B cell (primary cell): ENCODE data around the gene RDH8. TPM values are rescaled to one million over a fixed set of nuclear protein-coding genes. Genes with fewer than 3 reads are reported as not detected.

Experiments
- ATAC-seq: fragments of 200-7000 bp; cut with Tn5 transposase; one replicate; pipeline ENCODE4 v1.10.0; 2021; ENCODE audit warnings: low read depth, mild to moderate bottlenecking, moderate number of reproducible peaks, moderate library complexity
- CTCF ChIA-PET: fragments of 350-600 bp; sonication (Branson Sonifier 250); formaldehyde crosslinking; loops from one replicate; lab custom pipeline; 2021; ENCODE audit warnings: antibody characterized with exemption, inconsistent platforms; lab: Charles Lee
- POLR2A ChIA-PET: fragments of 350-600 bp; sonication (Branson Sonifier 250); formaldehyde crosslinking; loops from one replicate; lab custom pipeline; 2021; ENCODE audit warnings: antibody characterized with exemption; lab: Charles Lee
- DNase-seq: peaks from one replicate; pipeline ENCODE4 v3.0.0; 2013
- H2AFZ ChIP-seq: 2 replicates; pipeline ENCODE4 v1.6.1; 2012; ENCODE audit warnings: mild to moderate bottlenecking, low read depth, low read length; ENCODE audit not compliant: insufficient read depth, poor library complexity, severe bottlenecking
- H3K27ac ChIP-seq, 2 donors: 1 replicate in 1 of 2; 2 replicates in 1 of 2; pipeline ENCODE4 v1.5.1; 2012 to 2013; ENCODE audit warnings: low read length in 2 of 2, mild to moderate bottlenecking in 2 of 2, moderate library complexity in 1 of 2
- H3K27me3 ChIP-seq, 4 experiments: fragments of 200-600 bp in 1 of 4; sonication (generic) in 1 of 4; replicated peaks in 1 of 4; 1 replicate in 2 of 4; 2 replicates in 2 of 4; pipeline versions ENCODE4 v1.6.1 to v1.7.0; 2013 to 2016; ENCODE audit warnings: low read length in 3 of 4, mild to moderate bottlenecking in 2 of 4, mixed read lengths in 1 of 4, moderate library complexity in 1 of 4; ENCODE audit not compliant: insufficient read depth in 4 of 4, control insufficient read depth in 3 of 4; ENCODE audit errors: control extremely low read depth in 1 of 4
- H3K36me3 ChIP-seq, 2 experiments: replicated peaks in 1 of 2; 1 replicate in 1 of 2; 2 replicates in 1 of 2; pipeline versions ENCODE4 v1.6.1 to v1.7.1; 2013; ENCODE audit warnings: low read length in 1 of 2; ENCODE audit not compliant: insufficient read depth in 2 of 2, control insufficient read depth in 1 of 2; ENCODE audit errors: control extremely low read depth in 1 of 2, extremely low read depth in 1 of 2
- H3K4me1 ChIP-seq, 2 donors: fragments of 200-600 bp in 1 of 2; sonication (generic) in 1 of 2; 1 replicate in 1 of 2; 2 replicates in 1 of 2; pipeline versions ENCODE4 v1.5.1 to v1.6.1; 2013 to 2017; ENCODE audit warnings: low read length in 2 of 2; ENCODE audit not compliant: control insufficient read depth in 2 of 2, insufficient read depth in 2 of 2
- H3K4me2 ChIP-seq: replicated peaks from 2 replicates; pipeline ENCODE3; 2012; ENCODE audit warnings: mild to moderate bottlenecking, low read depth, low read length; ENCODE audit not compliant: poor library complexity, severe bottlenecking
- H3K4me3 ChIP-seq, 5 experiments: fragments of 200-600 bp in 1 of 5; sonication (generic) in 1 of 5; 1 replicate in 3 of 5; 2 replicates in 2 of 5; pipeline versions ENCODE4 v1.5.1 to v1.7.0; 2011 to 2016; ENCODE audit warnings: low read length in 4 of 5, mild to moderate bottlenecking in 4 of 5, low read depth in 2 of 5, control low read depth in 1 of 5, moderate library complexity in 1 of 5; ENCODE audit not compliant: insufficient read depth in 1 of 5; ENCODE audit errors: control extremely low read depth in 1 of 5, extremely low read depth in 1 of 5
- H3K79me2 ChIP-seq: fragments of 200-600 bp; sonication (generic); one replicate; pipeline ENCODE4 v1.6.0; 2016; ENCODE audit warnings: low read length; ENCODE audit not compliant: control insufficient read depth, insufficient read depth
- H3K9ac ChIP-seq: fragments of 200-600 bp; sonication (generic); 2 replicates; pipeline ENCODE4 v1.6.1; 2017; ENCODE audit warnings: mild to moderate bottlenecking, low read length, moderate library complexity
- H3K9me3 ChIP-seq, 3 donors: one replicate each; pipeline versions ENCODE4 v1.6.1 to v1.7.1; 2013; ENCODE audit warnings: low read length in 2 of 3; ENCODE audit not compliant: control insufficient read depth in 2 of 3, insufficient read depth in 1 of 3; ENCODE audit errors: control extremely low read depth in 1 of 3
- H4K20me1 ChIP-seq: 2 replicates; pipeline ENCODE4 v1.6.0; 2012; ENCODE audit warnings: mild to moderate bottlenecking, low read length; ENCODE audit not compliant: insufficient read depth, control insufficient read depth, poor library complexity, severe bottlenecking
- H3K27ac Mint-ChIP-seq: one replicate; pipeline ENCODE4 v1.8.0; 2021; ENCODE audit warnings: mixed read lengths
- H3K27me3 Mint-ChIP-seq: one replicate; pipeline ENCODE4 v1.8.0; 2021; ENCODE audit warnings: mixed read lengths
- H3K4me1 Mint-ChIP-seq: one replicate; pipeline ENCODE4 v1.8.0; 2021; ENCODE audit warnings: mixed read lengths
- H3K4me3 Mint-ChIP-seq: one replicate; pipeline ENCODE4 v1.8.0; 2021; ENCODE audit warnings: mixed read lengths
- H3K9me3 Mint-ChIP-seq: one replicate; pipeline ENCODE4 v1.8.0; 2022; ENCODE audit warnings: mixed read lengths; ENCODE audit not compliant: insufficient read depth
- EZH2 ChIP-seq: IDR thresholded peaks from 2 replicates; pipeline ENCODE4 v1.6.1; 2012; ENCODE audit warnings: borderline replicate concordance, low read depth, mild to moderate bottlenecking, moderate library complexity, low read length; ENCODE audit not compliant: insufficient read depth, poor library complexity, severe bottlenecking
- WGBS: methylation state at CpG from one replicate; pipeline ENCODE4 v1.1.5; 2013; ENCODE audit warnings: missing lambda C conversion rate; ENCODE audit not compliant: insufficient coverage; 5-methylcytosine and 5-hydroxymethylcytosine counted together
- intact Hi-C: fragments of 100-400 bp; cut with micrococcal nuclease; formaldehyde crosslinking; loops from one replicate; pipeline ENCODE4 v1.10.0; 2022
- polyA plus RNA-seq: library from polyadenylated mRNA; depleted of rRNA; stranded (reverse); fragments of >200 nt; gene quantifications from 2 replicates; pipeline ENCODE4 v1.2.3, GENCODE V29; 2012
- total RNA-seq, 2 donors: library from RNA; stranded (reverse); fragments of 120-200 nt in 1 of 2; gene quantifications; 1 replicate in 1 of 2; 2 replicates in 1 of 2; pipeline versions ENCODE4 v1.2.3 to v1.2.4, GENCODE V29; 2013 to 2022
- TF ChIP-seq, protein P1 (sequence below): fragments of 200-600 bp; IDR thresholded peaks from one replicate; pipeline ENCODE4 v1.8.0; 2022; ENCODE audit warnings: antibody characterized with exemption, mild to moderate bottlenecking

Gene RDH8
- total and polyA plus RNA-seq, 2 donors (not counting 1 experiment from before 2014, with no cell fraction given): not detected

DNA sequence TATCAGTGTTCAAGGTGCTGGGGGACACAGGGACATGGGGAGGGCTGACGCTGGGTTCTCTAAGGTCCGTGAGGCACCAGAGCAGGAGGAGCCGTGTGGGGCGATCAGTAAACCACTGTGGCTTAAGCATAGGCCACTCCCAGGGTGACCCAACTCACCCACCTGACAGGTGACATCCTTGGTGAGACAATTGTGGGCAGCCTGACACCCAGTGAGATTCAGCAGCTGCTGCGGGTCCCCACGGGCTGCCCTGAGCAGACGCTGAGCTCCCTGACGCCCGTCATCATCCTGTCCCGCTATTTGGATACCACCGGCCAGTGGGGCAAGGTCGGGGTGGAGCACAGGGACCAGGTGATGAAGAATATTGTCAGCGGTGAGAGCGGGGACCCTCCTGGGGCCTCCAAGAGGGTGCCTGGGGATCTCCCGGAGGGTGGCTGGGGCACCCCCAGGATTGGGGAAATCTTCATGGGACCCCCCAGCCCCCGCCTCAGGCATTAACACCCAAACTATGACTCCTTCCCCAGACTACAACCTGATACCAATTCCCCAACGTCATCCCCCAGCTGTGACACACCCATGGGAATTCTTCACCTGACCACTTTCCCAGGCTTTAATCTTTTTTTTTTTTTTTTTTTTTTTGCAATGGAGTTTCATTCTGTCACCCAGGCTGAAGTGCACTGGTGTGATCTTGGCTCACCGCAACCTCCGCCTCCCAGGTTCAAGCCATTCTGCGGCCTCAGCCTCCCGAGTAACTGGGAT is 39.5 kb downstream of the RDH8 start:
- no peak for ATAC-seq
- Histone ChIP-seq H3K27ac (no peak overlapping the region), H3K4me2 (no peak overlapping the region), H3K4me3 (no peak overlapping the region), H4K20me1 (no peaks in the 10 kb centered on the region), H3K9me3 (peaks cover 0 to 7% (median 0%) of the 10 kb centered on the region in 3 donors), H3K27me3 (no peaks in the 10 kb centered on the region), H3K4me1 (no peaks in the 10 kb centered on the region), H2AFZ (no peak overlapping the region), H3K79me2 (no peaks in the 10 kb centered on the region), H3K9ac (no peak overlapping the region), H3K36me3 (no peaks in the 10 kb centered on the region)
- Mint-ChIP-seq H3K27ac (no peak overlapping the region), H3K9me3 (no peaks in the 10 kb centered on the region), H3K4me3 (no peak overlapping the region), H3K4me1 (no peaks in the 10 kb centered on the region), H3K27me3 (peaks cover 8% of the 10 kb centered on the region)
- ChIA-PET CTCF (no interaction called here), POLR2A (no interaction called here)
- intact Hi-C loops: no loop called here
- 74% methylated on average over 17 of the region's 21 CpGs for WGBS
- TF ChIP-seq, protein P1, sequence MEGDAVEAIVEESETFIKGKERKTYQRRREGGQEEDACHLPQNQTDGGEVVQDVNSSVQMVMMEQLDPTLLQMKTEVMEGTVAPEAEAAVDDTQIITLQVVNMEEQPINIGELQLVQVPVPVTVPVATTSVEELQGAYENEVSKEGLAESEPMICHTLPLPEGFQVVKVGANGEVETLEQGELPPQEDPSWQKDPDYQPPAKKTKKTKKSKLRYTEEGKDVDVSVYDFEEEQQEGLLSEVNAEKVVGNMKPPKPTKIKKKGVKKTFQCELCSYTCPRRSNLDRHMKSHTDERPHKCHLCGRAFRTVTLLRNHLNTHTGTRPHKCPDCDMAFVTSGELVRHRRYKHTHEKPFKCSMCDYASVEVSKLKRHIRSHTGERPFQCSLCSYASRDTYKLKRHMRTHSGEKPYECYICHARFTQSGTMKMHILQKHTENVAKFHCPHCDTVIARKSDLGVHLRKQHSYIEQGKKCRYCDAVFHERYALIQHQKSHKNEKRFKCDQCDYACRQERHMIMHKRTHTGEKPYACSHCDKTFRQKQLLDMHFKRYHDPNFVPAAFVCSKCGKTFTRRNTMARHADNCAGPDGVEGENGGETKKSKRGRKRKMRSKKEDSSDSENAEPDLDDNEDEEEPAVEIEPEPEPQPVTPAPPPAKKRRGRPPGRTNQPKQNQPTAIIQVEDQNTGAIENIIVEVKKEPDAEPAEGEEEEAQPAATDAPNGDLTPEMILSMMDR: no peak
- TF ChIP-seq EZH2: no peak
- no peak for DNase-seq

DNA sequence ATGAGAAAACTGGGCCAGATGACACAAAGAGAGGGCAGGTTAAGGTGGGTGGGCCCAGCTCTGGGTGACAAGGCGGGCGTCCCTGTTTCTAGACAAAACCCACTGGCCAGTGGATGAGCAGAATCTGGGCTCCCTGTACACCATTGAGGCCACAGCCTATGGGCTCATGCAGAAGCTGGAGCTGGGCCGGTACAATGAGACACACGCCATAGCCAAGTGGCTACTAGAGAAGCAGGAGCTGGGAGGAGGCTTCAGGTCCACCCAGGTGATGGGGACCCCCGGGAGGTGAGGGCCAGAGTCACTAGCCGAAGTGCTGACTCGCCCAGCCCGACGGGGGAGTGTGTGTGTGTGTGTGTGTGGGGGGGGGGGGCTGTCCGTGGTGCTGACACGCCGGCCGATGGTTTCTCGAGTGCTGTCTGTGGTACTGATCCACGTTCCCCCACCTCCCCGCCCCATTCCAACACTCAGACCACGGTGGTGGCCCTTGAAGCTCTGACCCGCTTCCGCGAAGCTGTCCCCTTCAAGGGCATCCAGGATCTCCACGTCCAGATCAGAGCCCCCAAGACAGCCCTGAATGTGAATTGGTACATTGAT is 48.5 kb downstream of the RDH8 start:
- peaks cover 0 to 12% (median 2%) of the 10 kb centered on the region in 4 experiments for H3K27me3 ChIP-seq
- H3K9ac ChIP-seq: no peak overlapping the region
- H3K79me2 ChIP-seq: no peaks in the 10 kb centered on the region
- no peak for DNase-seq
- no peak overlapping the region for H3K4me2 ChIP-seq
- Mint-ChIP-seq H3K4me1 (no peaks in the 10 kb centered on the region), H3K9me3 (no peaks in the 10 kb centered on the region), H3K27me3 (peaks cover 30% of the 10 kb centered on the region), H3K4me3 (no peak overlapping the region), H3K27ac (no peak overlapping the region)
- no peak overlapping the region for H3K27ac ChIP-seq
- ChIA-PET POLR2A (no interaction called here), CTCF (no interaction called here)
- ATAC-seq: no peak
- H3K9me3 ChIP-seq: no peaks in the 10 kb centered on the region
- H2AFZ ChIP-seq: no peak overlapping the region
- intact Hi-C loops: no loop called here
- no peak overlapping the region for H3K4me3 ChIP-seq
- no peaks in the 10 kb centered on the region for H3K36me3 ChIP-seq
- 49% methylated on average over 14 of the region's 21 CpGs for whole genome bisulfite sequencing
- no peaks in the 10 kb centered on the region for H3K4me1 ChIP-seq
- no peak for TF ChIP-seq EZH2
- TF ChIP-seq, protein P1: no peak
- H4K20me1 ChIP-seq: no peaks in the 10 kb centered on the region
